SU-DHL-6 (cell line): ENCODE results near the gene PTPN20.
"Not testable (repeated sequence)": the region's sequence is repeated elsewhere in the genome, so short reads cannot be mapped to it uniquely, and the experiment has no call there.

Experiments
- H2AFZ ChIP-seq: fragments of 200-600 bp; sonication (generic); 2 replicates; pipeline ENCODE4 v1.6.1; 2014; ENCODE audit warnings: low read depth, mild to moderate bottlenecking, moderate library complexity, mixed read lengths, antibody characterized with exemption, low read length; ENCODE audit not compliant: severe bottlenecking
- H3F3A ChIP-seq: fragments of 200-600 bp; shearing (Covaris generic); 2 replicates; pipeline ENCODE4 v1.6.0; 2016; ENCODE audit warnings: antibody characterized with exemption, mild to moderate bottlenecking; ENCODE audit not compliant: insufficient read depth
- H3K27ac ChIP-seq: fragments of 200-600 bp; sonication (generic); 2 replicates; pipeline ENCODE4 v1.5.1; 2016; ENCODE audit warnings: low read depth, mild to moderate bottlenecking, low read length, moderate library complexity, mixed read lengths
- H3K27me3 ChIP-seq: fragments of 200-600 bp; sonication (generic), shearing (Covaris generic); 2 replicates; pipeline ENCODE4 v1.6.0; 2014; ENCODE audit warnings: mild to moderate bottlenecking, low read length
- H3K36me3 ChIP-seq: fragments of 200-600 bp; sonication (generic); 2 replicates; pipeline ENCODE4 v1.6.1; 2014; ENCODE audit warnings: mild to moderate bottlenecking, low read length, mixed read lengths
- H3K4me2 ChIP-seq: fragments of 300-600, 200-600 bp; shearing (Covaris generic), sonication (generic); 2 replicates; pipeline ENCODE4 v1.6.0; 2014; ENCODE audit warnings: low read length, low read depth, mild to moderate bottlenecking; ENCODE audit not compliant: poor library complexity, severe bottlenecking
- H3K4me3 ChIP-seq: fragments of 200-600 bp; sonication (generic); 2 replicates; pipeline ENCODE4 v1.5.1; 2014; ENCODE audit warnings: antibody characterized with exemption, low read length, mild to moderate bottlenecking, mixed read lengths; ENCODE audit not compliant: insufficient read depth, poor library complexity, severe bottlenecking
- H3K79me2 ChIP-seq: fragments of 200-600 bp; sonication (generic); 2 replicates; pipeline ENCODE4 v1.6.1; 2014; ENCODE audit warnings: mild to moderate bottlenecking, low read length, moderate library complexity; ENCODE audit not compliant: insufficient read depth
- H3K9ac ChIP-seq: fragments of 200-600 bp; sonication (generic); 2 replicates; pipeline ENCODE4 v1.7.0; 2014; ENCODE audit warnings: mild to moderate bottlenecking, low read length
- H3K9me2 ChIP-seq: fragments of 200-600 bp; sonication (generic); replicated peaks from 2 replicates; pipeline ENCODE4 v1.6.1; 2014; ENCODE audit warnings: low read length; ENCODE audit not compliant: insufficient read depth
- H3K9me3 ChIP-seq: fragments of 200-600 bp; sonication (generic); 2 replicates; pipeline ENCODE4 v1.6.1; 2014; ENCODE audit warnings: low read length, mixed read lengths; ENCODE audit not compliant: insufficient read depth
- H4K20me1 ChIP-seq: fragments of 200-600 bp; sonication (generic); 2 replicates; pipeline ENCODE4 v1.6.1; 2014; ENCODE audit warnings: low read depth, mild to moderate bottlenecking, antibody characterized with exemption, low read length, moderate library complexity, mixed read lengths

PTPN20 gene

DNA sequence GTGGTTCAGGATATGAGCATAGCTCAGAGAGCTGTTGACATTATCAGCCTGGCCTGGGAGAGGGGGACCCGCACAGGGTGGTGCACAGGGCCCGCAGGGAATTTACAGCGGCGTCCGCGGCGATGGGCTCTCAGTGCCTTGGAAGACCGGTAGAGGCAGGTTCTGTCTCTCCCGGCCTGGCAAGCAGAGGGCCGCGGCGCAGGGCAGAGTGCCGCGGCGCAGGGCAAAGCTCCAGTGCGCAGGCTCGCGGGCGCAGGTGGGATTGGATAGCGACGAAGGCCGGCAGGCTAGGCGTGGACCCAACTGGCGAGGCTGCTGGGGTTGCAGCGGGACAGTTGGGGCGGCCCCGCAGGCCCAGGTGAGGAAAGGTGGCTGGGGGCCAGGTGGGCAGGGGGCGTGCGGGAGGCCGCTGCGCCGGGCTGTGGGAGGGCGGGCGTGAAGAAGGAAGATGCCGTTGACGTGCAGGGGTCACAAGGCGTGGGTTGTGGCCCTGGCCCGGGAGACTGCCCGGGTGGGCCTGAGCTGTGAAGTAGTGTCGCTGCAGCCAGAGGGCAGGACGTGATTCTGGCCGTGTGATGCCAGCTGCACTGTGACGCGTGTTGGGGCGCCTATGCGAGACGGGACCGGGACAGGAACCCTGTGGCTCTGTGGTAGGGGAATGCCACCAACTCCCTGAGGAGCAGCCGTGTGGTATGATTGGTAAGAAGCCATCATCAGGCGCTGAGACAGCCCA lies at the start of gene PTPN20:
TSS of gene PTPN20 (plus strand) at position 285 of the 733 bp plus-strand sequence. CDS start 21,072 bp downstream, outside the sequence.
- H3K36me3 ChIP-seq, H3K4me3 ChIP-seq, H3K9me3 ChIP-seq, H3K79me2 ChIP-seq, H3K27ac ChIP-seq, H2AFZ ChIP-seq, H3K9me2 ChIP-seq, H3K9ac ChIP-seq, H4K20me1 ChIP-seq, H3F3A ChIP-seq, H3K4me2 ChIP-seq, H3K27me3 ChIP-seq: not testable (repeated sequence)

DNA sequence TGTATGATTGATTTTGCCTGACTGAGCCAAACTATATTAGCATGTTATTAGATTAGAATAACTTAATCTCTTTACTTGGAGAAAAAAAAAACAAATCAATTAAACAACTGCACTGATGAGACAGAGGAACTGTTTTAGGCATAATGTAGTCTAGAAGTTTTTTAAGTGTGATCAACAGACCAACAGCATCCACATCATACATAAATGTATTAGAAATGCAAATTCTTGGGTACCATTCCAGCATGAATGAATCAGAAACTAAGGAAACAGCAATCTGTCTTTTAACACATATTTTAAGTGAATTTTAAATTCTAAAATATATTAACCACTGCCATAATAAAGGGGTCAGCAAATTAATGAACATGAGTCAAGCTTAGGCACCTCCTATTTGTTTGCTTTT lies 41.5 kb upstream of the PTPN20 start:
- not testable (repeated sequence) for H3K9ac ChIP-seq, H3K36me3 ChIP-seq, H3K9me2 ChIP-seq, H3F3A ChIP-seq, H3K9me3 ChIP-seq, H2AFZ ChIP-seq, H3K79me2 ChIP-seq, H3K27ac ChIP-seq, H3K4me3 ChIP-seq, H3K27me3 ChIP-seq, H3K4me2 ChIP-seq, H4K20me1 ChIP-seq

- not testable (repeated sequence) for H3K4me3 ChIP-seq, H3K9me3 ChIP-seq, H3K9me2 ChIP-seq, H2AFZ ChIP-seq, H3K4me2 ChIP-seq, H3F3A ChIP-seq, H3K9ac ChIP-seq, H3K27ac ChIP-seq, H3K36me3 ChIP-seq, H3K27me3 ChIP-seq, H4K20me1 ChIP-seq, H3K79me2 ChIP-seq
Observed at GRCh38 chr10:46871583-46871982, 39.6 kb upstream of the PTPN20 start.

- H3K79me2 ChIP-seq, H3K4me2 ChIP-seq, H3K4me3 ChIP-seq, H3K27me3 ChIP-seq, H3K36me3 ChIP-seq, H2AFZ ChIP-seq, H3K27ac ChIP-seq, H3F3A ChIP-seq, H4K20me1 ChIP-seq, H3K9me2 ChIP-seq, H3K9ac ChIP-seq, H3K9me3 ChIP-seq: not testable (repeated sequence)
Observed at GRCh38 chr10:46875304-46875703, 35.9 kb upstream of the PTPN20 start.

DNA sequence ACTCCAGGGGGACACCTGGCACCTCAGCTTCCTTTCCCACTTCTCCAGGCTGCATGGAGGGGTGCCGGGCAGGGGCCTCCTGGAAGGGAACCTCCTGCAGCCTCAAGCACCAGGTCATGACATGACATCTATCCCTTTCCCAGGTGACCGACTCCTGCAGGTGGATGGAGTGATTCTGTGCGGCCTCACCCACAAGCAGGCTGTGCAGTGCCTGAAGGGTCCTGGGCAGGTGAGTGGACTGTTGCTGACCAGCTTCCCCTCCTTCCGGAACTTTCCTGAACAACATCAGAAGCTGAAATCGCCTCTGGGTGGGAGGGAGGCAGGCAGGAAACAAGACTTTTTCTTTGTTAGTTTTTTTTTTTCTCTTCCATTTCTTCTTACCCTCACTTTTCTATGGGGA lies 34.5 kb upstream of the PTPN20 start:
- not testable (repeated sequence) for H3F3A ChIP-seq, H3K27me3 ChIP-seq, H3K9me2 ChIP-seq, H3K9ac ChIP-seq, H3K36me3 ChIP-seq, H4K20me1 ChIP-seq, H3K4me3 ChIP-seq, H3K9me3 ChIP-seq, H3K79me2 ChIP-seq, H2AFZ ChIP-seq, H3K27ac ChIP-seq, H3K4me2 ChIP-seq

DNA sequence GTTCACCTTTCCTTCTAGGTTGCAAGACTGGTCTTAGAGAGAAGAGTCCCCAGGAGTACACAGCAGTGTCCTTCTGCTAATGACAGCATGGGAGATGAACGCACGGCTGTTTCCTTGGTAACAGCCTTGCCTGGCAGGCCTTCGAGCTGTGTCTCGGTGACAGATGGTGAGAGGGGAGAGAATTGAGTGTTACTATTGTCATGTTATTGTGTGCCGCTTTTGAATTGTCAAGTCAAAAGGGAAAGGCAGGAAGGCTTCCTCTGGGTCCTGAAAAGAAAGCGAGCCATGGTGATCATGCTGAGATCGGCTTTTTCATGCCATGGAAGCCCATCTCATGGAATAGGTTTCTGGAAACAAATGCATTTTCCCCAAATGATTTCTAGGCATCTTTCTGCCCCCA lies 32.5 kb upstream of the PTPN20 start:
- H4K20me1 ChIP-seq, H3K9me2 ChIP-seq, H3K36me3 ChIP-seq, H3F3A ChIP-seq, H3K79me2 ChIP-seq, H3K4me3 ChIP-seq, H3K4me2 ChIP-seq, H2AFZ ChIP-seq, H3K9me3 ChIP-seq, H3K9ac ChIP-seq, H3K27me3 ChIP-seq, H3K27ac ChIP-seq: not testable (repeated sequence)

- not testable (repeated sequence) for H3F3A ChIP-seq, H4K20me1 ChIP-seq, H3K9me2 ChIP-seq, H3K27ac ChIP-seq, H3K4me2 ChIP-seq, H3K9ac ChIP-seq, H3K4me3 ChIP-seq, H3K79me2 ChIP-seq, H2AFZ ChIP-seq, H3K36me3 ChIP-seq, H3K9me3 ChIP-seq, H3K27me3 ChIP-seq
Observed at GRCh38 chr10:46890813-46891611, 20.2 kb upstream of the PTPN20 start.
